Activated CD4-positive, alpha-beta T cell treated with anti-CD3 and anti-CD28 coated beads, Interleukin-2, amount 50 U/mL, for 48 hours (primary cell): ENCODE measurements around the gene PLTP.
A peak's percentile ranks its signal among the peaks of the same experiment; 100 is the strongest.
"Not testable (repeated sequence)": the region's sequence is repeated elsewhere in the genome, so short reads cannot be mapped to it uniquely, and the experiment has no call there.

Experiments
- DNase-seq, 2 experiments: peaks; one replicate each; pipeline ENCODE4 v3.0.0-alpha.2; 2020

Gene PLTP

GRCh38 chr20:45944151-45944964 is 32.4 kb upstream of the PLTP start:
- DNase-seq = no peak

- no peak for DNase-seq
Measured at GRCh38 chr20:45943613-45944012, 31.7 kb upstream of the PLTP start.

- DNase-seq = no peak
Measured at GRCh38 chr20:45940469-45940868, 28.5 kb upstream of the PLTP start.

GRCh38 chr20:45940053-45940452 is 28.1 kb upstream of the PLTP start:
- no peak for DNase-seq

- no peak for DNase-seq
Measured at GRCh38 chr20:45938727-45939438, 26.9 kb upstream of the PLTP start.

GRCh38 chr20:45937765-45938164 is 25.8 kb upstream of the PLTP start:
- no peak for DNase-seq

GRCh38 chr20:45935416-45936046 is 23.6 kb upstream of the PLTP start:
- no peak for DNase-seq

- DNase-seq = peak; percentile 98
Measured at GRCh38 chr20:45934586-45935415, 22.8 kb upstream of the PLTP start, which contains the start of gene PCIF1. TSS of gene PCIF1 (plus strand) at chr20:45934683. CDS start at chr20:45939000, 4,317 bp downstream.

GRCh38 chr20:45934046-45934585 is 22.2 kb upstream of the PLTP start:
- DNase-seq = no peak

GRCh38 chr20:45933266-45934045 is 21.5 kb upstream of the PLTP start:
- DNase-seq = peak; percentile 69 to 80

GRCh38 chr20:45931680-45932079 is 19.7 kb upstream of the PLTP start:
- DNase-seq = not testable (repeated sequence)

GRCh38 chr20:45927071-45927878 is 15.3 kb upstream of the PLTP start:
- DNase-seq = no peak

- DNase-seq = no peak
Measured at GRCh38 chr20:45926731-45927070, 14.7 kb upstream of the PLTP start.

- DNase-seq = no peak
Measured at GRCh38 chr20:45925821-45926506, 14.0 kb upstream of the PLTP start.

- no peak for DNase-seq
Measured at GRCh38 chr20:45924391-45925261, 12.7 kb upstream of the PLTP start.

GRCh38 chr20:45921337-45922189 is 9.6 kb upstream of the PLTP start:
- no peak for DNase-seq

- no peak for DNase-seq
Measured at GRCh38 chr20:45920462-45921336, 8.7 kb upstream of the PLTP start.
